Hepatocyte (in vitro differentiated cells): ENCODE data around the gene CDKN1A. TPM values are rescaled to one million over a fixed set of nuclear protein-coding genes. Genes with fewer than 3 reads are reported as not detected.

ENCODE experiments used
- DNase-seq: peaks from one replicate; pipeline ENCODE4 v3.0.0-alpha.2; 2016; ENCODE audit warnings: low spot score
- H2AFZ ChIP-seq: fragments of 200-600 bp; sonication (generic); 2 replicates; pipeline ENCODE4 v1.6.0; 2016; ENCODE audit warnings: antibody characterized with exemption, mild to moderate bottlenecking
- H3K27ac ChIP-seq: fragments of 200-600 bp; sonication (generic); 2 replicates; pipeline ENCODE4 v1.5.1; 2016; ENCODE audit warnings: mild to moderate bottlenecking
- H3K27me3 ChIP-seq: fragments of 200-600 bp; sonication (generic); 2 replicates; pipeline ENCODE4 v1.6.1; 2016
- H3K36me3 ChIP-seq: fragments of 200-600 bp; sonication (generic); replicated peaks from 2 replicates; pipeline ENCODE4 v1.5.1; 2016; ENCODE audit warnings: low read depth; ENCODE audit not compliant: insufficient read depth
- H3K4me1 ChIP-seq: fragments of 200-600 bp; sonication (generic); 2 replicates; pipeline ENCODE4 v1.5.1; 2016; ENCODE audit warnings: mild to moderate bottlenecking, moderate library complexity; ENCODE audit not compliant: insufficient read depth
- H3K4me2 ChIP-seq: fragments of 200-600 bp; sonication (generic); 2 replicates; pipeline ENCODE4 v1.6.0; 2016
- H3K4me3 ChIP-seq: fragments of 200-600 bp; sonication (generic); 2 replicates; pipeline ENCODE4 v1.5.1; 2016; ENCODE audit warnings: mild to moderate bottlenecking
- H3K79me2 ChIP-seq: fragments of 200-600 bp; sonication (generic); 2 replicates; pipeline ENCODE4 v1.6.0; 2017; ENCODE audit warnings: mild to moderate bottlenecking
- H3K9me2 ChIP-seq: fragments of 200-600 bp; sonication (generic); replicated peaks from 2 replicates; pipeline ENCODE4 v1.6.0; 2017; ENCODE audit warnings: mild to moderate bottlenecking; ENCODE audit not compliant: insufficient read depth
- H3K9me3 ChIP-seq: fragments of 200-600 bp; sonication (generic); 2 replicates; pipeline ENCODE4 v1.5.1; 2016; ENCODE audit warnings: low read depth, mild to moderate bottlenecking
- H4K20me1 ChIP-seq: fragments of 200-600 bp; sonication (generic); 2 replicates; pipeline ENCODE4 v1.6.0; 2016; ENCODE audit warnings: mild to moderate bottlenecking; ENCODE audit not compliant: insufficient read depth, poor library complexity, severe bottlenecking
- EZH2 ChIP-seq: fragments of 200-600 bp; sonication (generic); IDR thresholded peaks from 2 replicates; pipeline ENCODE4 v1.6.1; 2016; ENCODE audit warnings: antibody characterized with exemption, mild to moderate bottlenecking, borderline replicate concordance
- EZH2phosphoT487 ChIP-seq: fragments of 200-600 bp; sonication (generic); IDR thresholded peaks from one replicate; pipeline ENCODE4 v1.6.1; 2018; ENCODE audit warnings: antibody characterized with exemption, mild to moderate bottlenecking, low read depth, moderate library complexity; ENCODE audit not compliant: unreplicated experiment, severe bottlenecking
- WGBS: methylation state at CpG from one replicate; pipeline ENCODE4 v1.1.6; 2016; ENCODE audit warnings: low lambda C conversion rate; ENCODE audit errors: missing lambda C conversion rate; 5-methylcytosine and 5-hydroxymethylcytosine counted together
- polyA plus RNA-seq: library from polyadenylated mRNA; unstranded; fragments of >200 nt; fragmentation: Nextera tagmentation; extraction: Ambion mirVana; gene quantifications from 2 replicates; pipeline ENCODE4 v1.2.1, GENCODE V29; 2016
- total RNA-seq: library from RNA; depleted of rRNA; stranded (reverse); fragments of >200 nt; gene quantifications from 2 replicates; pipeline ENCODE4 v1.2.3, GENCODE V29; 2014
- TF ChIP-seq, protein P1 (sequence below): fragments of 200-600 bp; sonication (generic); IDR thresholded peaks from 2 replicates; pipeline ENCODE4 v1.5.1; 2016; ENCODE audit warnings: antibody characterized with exemption, mild to moderate bottlenecking; ENCODE audit not compliant: poor library complexity

CDKN1A gene
- total and polyA plus RNA-seq, 2 experiments from 2014 or later, result 246 to 344 TPM

DNA sequence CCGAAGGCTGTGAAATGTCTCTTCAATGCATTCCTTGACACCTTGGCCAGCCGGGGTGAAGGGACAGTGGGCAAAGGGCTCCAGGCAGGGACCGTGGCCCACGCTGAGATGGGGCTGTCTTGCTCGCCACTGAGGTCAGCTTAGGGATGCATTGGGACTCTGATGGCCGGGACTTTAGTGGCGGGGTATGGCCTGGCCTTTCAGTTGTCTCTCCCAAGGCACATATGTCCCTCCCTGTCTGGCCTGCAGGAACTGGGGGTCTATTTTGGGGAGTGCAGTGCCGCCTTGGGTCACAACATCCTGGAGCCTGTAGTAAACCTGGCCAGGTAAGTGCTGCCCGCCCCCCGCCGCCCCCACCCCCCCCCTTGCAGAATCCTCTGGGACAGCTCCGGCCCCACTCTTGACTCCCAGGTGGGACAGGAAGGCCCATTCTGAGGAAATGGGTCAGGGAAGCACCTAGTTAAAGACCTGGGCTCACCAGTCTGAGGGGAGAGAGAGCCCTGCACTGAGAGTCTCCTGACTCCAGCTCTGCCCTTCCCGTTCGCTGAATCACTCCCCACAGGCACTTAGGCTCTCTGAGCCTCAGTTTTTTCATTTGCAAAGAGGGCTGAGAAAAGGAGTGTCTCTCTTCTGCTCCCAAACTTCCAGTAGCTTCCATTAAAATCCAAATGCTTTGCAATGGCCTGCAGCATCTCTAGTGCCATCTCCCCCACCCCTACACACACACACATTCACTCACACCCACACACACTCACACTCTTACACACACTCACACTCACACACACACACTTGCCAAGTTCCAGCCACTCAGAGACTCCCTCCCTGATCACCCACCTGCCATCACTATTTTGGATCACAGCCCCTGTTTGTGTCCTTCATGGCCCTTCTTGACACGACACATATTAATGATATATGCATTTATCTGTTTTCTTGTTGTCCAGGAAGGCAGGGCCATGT is 52.2 kb downstream of the CDKN1A start:
- 90% methylated on average over 15 of the region's 15 CpGs for WGBS

DNA sequence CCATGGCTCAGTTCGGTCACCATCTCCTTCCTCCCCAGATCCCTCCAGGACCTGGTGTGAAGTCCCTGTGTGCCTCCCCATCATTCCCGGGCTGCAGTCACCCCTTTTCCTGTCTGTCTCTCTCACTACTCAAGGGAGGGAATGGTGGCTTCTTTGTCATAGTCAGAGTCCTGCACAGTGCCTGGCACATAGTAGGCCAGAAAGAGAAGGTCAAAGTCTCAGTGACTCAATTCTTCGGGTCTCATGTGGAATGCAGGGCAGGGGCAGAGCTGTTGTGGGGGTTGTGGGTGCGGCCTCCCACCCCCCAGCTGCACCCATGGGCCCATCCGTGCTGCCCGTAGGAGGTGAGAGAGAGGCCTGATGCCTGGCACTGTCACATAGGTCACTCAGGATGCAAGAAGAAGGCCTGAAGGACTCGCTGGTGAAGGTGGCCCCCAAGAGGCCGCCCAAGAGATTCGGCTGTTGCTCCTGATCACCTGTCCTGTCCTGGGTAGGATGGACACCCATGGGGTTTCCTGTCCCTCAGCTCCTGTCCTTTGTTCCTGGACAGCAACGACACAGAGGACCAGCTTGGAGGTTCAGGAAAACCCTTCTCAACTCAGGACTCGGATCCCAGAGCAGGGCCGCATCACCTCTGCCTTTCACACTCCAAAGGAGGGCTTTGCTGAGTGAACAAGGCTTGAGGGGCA is 53.3 kb downstream of the CDKN1A start:
- Histone ChIP-seq H3K36me3 (no peaks in the 10 kb centered on the region), H3K27me3 (no peaks in the 10 kb centered on the region), H3K79me2 (no peaks in the 10 kb centered on the region), H3K9me3 (no peaks in the 10 kb centered on the region), H3K4me1 (peaks cover 4% of the 10 kb centered on the region), H3K9me2 (no peaks in the 10 kb centered on the region), H3K4me3 (no peak overlapping the region), H3K27ac (no peak overlapping the region), H4K20me1 (no peaks in the 10 kb centered on the region), H2AFZ (no peak overlapping the region), H3K4me2 (no peak overlapping the region)
- WGBS, result 88% methylated on average over 12 of the region's 12 CpGs
- no peak for TF ChIP-seq EZH2phosphoT487
- TF ChIP-seq EZH2, result no peak
- TF ChIP-seq, protein P1, sequence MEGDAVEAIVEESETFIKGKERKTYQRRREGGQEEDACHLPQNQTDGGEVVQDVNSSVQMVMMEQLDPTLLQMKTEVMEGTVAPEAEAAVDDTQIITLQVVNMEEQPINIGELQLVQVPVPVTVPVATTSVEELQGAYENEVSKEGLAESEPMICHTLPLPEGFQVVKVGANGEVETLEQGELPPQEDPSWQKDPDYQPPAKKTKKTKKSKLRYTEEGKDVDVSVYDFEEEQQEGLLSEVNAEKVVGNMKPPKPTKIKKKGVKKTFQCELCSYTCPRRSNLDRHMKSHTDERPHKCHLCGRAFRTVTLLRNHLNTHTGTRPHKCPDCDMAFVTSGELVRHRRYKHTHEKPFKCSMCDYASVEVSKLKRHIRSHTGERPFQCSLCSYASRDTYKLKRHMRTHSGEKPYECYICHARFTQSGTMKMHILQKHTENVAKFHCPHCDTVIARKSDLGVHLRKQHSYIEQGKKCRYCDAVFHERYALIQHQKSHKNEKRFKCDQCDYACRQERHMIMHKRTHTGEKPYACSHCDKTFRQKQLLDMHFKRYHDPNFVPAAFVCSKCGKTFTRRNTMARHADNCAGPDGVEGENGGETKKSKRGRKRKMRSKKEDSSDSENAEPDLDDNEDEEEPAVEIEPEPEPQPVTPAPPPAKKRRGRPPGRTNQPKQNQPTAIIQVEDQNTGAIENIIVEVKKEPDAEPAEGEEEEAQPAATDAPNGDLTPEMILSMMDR, result no peak
- no peak for DNase-seq

More for the DNA sequence above, 52.2 kb downstream of the CDKN1A start:
- no peak for TF ChIP-seq EZH2
- TF ChIP-seq EZH2phosphoT487, result no peak
- TF ChIP-seq, protein P1, result no peak
- no peak for DNase-seq
- Histone ChIP-seq H3K79me2 (no peaks in the 10 kb centered on the region), H3K4me2 (no peak overlapping the region), H3K4me1 (peaks cover 4% of the 10 kb centered on the region), H4K20me1 (no peaks in the 10 kb centered on the region), H3K27me3 (no peaks in the 10 kb centered on the region), H3K9me3 (no peaks in the 10 kb centered on the region), H3K27ac (no peak overlapping the region), H3K36me3 (no peaks in the 10 kb centered on the region), H2AFZ (no peak overlapping the region), H3K4me3 (no peak overlapping the region), H3K9me2 (no peaks in the 10 kb centered on the region)

DNA sequence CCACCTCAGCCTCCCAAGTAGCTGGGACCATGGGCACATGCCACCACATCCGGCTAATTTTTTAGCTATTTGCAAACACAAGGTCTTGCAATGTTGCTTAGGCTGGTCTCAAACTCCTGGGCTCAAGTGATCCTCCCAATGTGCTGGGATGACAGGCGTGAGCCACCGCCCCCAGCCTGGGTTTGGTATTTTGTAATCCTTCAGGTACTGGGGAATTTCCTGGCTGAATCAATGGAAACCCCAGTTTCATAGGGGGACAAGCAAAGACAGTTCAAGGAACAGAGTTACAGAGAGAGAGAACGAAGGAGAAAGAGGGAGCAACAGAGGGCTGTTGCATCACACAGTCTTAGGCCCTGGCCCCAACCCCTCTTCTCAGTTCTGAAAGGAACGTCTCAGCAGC is 54.8 kb downstream of the CDKN1A start:
- no peaks in the 10 kb centered on the region for H3K27me3 ChIP-seq
- no peaks in the 10 kb centered on the region for H3K79me2 ChIP-seq
- no peak overlapping the region for H3K4me3 ChIP-seq
- no peaks in the 10 kb centered on the region for H3K36me3 ChIP-seq
- H3K4me2 ChIP-seq, result no peak overlapping the region
- TF ChIP-seq EZH2phosphoT487 (no peak), EZH2 (no peak)
- TF ChIP-seq, protein P1, result no peak
- 93% methylated on average over 5 of the region's 5 CpGs for WGBS
- no peak for DNase-seq
- peaks cover 4% of the 10 kb centered on the region for H3K4me1 ChIP-seq
- no peak overlapping the region for H3K27ac ChIP-seq
- H4K20me1 ChIP-seq, result no peaks in the 10 kb centered on the region
- H3K9me3 ChIP-seq, result no peaks in the 10 kb centered on the region
- no peak overlapping the region for H2AFZ ChIP-seq
- H3K9me2 ChIP-seq, result no peaks in the 10 kb centered on the region
